ENCODE results near the gene TBC1D21. TPM values are rescaled to one million over a fixed set of nuclear protein-coding genes. Genes with fewer than 3 reads are reported as not detected.

The TBC1D21 gene
- total and polyA plus RNA-seq, 10 of the 15 experiments (the other 5 are each of a cell fraction or from before 2014, with no cell fraction given): not detected

GRCh38 chr15:73884159-73884558 is 10.8 kb downstream of the TBC1D21 start:
- Histone ChIP-seq H3K79me2 (ENCODE audit: control insufficient read depth, insufficient read depth, low read length) (no peaks in the 10 kb centered on the region), H4K20me1 (ENCODE audit: control insufficient read depth, insufficient read depth) (no peaks in the 10 kb centered on the region), H3K27ac (ENCODE audit: control insufficient read depth, insufficient read depth) (no peak overlapping the region), H2AFZ (ENCODE audit: control insufficient read depth, low read depth, low read length) (no peak overlapping the region), H3K36me3 (ENCODE audit: control insufficient read depth in 2 of 2, insufficient read depth in 2 of 2, low read length in 1 of 2) (no peaks in the 10 kb centered on the region), H3K9ac (ENCODE audit: control insufficient read depth, insufficient read depth, low read length) (no peak overlapping the region), H3K4me3 (no peak overlapping the region), H3K9me3 (replicated peaks; ENCODE audit: control insufficient read depth, insufficient read depth, low read length) (no peaks in the 10 kb centered on the region), H3K4me1 (ENCODE audit: control insufficient read depth, insufficient read depth, low read length) (no peaks in the 10 kb centered on the region), H3K27me3 (replicated peaks in 1 of 2; ENCODE audit: control insufficient read depth in 2 of 2, insufficient read depth in 2 of 2, low read length in 1 of 2) (peaks cover 0 to 4% of the 10 kb centered on the region in 2 experiments; a peak in 2 of 4 replicates), H3K4me2 (ENCODE audit: control insufficient read depth, insufficient read depth) (no peak overlapping the region)
- BruUV-seq (replicated peaks): no TSS peak
- ChIA-PET CTCF (no interaction called here), RAD21 (ENCODE audit: unreplicated experiment) (no interaction called here), POLR2A (no interaction called here), SMC1A (ENCODE audit: uncharacterized antibody, unreplicated experiment) (no interaction called here)
- FAIRE-seq (no peak), DNase-seq (ENCODE audit: low read depth, low spot score) (no peak), ATAC-seq (no peak)
- in situ Hi-C loops (cut with MboI): no loop called here
- intact Hi-C loops (cut with micrococcal nuclease; ENCODE audit: unreplicated experiment): no loop called here
- whole genome bisulfite sequencing (ENCODE audit: insufficient coverage, insufficient replicate concordance, low lambda C conversion rate, missing lambda C conversion rate): 40% methylated on average over 3 of the region's 3 CpGs
- no peak for TF ChIP-seq MYB (IDR thresholded peaks at IDR 0.05; ENCODE audit: borderline replicate concordance, low read depth, low read length)
- TF ChIP-seq MYC (IDR thresholded peaks at IDR 0.05; ENCODE audit: insufficient read depth, insufficient read length, insufficient replicate concordance, low read length, severe bottlenecking): no peak
- no peak for TF ChIP-seq ZNF592 (IDR thresholded peaks at IDR 0.05)
- TF ChIP-seq BCL11A (IDR thresholded peaks at IDR 0.05; ENCODE audit: low read depth, low read length): no peak
- TF ChIP-seq RELA (IDR thresholded peaks at IDR 0.05; ENCODE audit: borderline replicate concordance, partially characterized antibody): no peak
- TF ChIP-seq CUX1 (IDR thresholded peaks at IDR 0.05; ENCODE audit: insufficient replicate concordance, low read depth, low read length): no peak
- no peak for TF ChIP-seq NR2C1 (IDR thresholded peaks at IDR 0.05)
- no peak for TF ChIP-seq REST (IDR thresholded peaks at IDR 0.05; ENCODE audit: low read depth, low read length)
- TF ChIP-seq CREB1 (IDR thresholded peaks at IDR 0.05; ENCODE audit: low read depth): no peak
- TF ChIP-seq ZZZ3 (IDR thresholded peaks at IDR 0.05; ENCODE audit: control insufficient read depth, insufficient read length, low read depth): no peak
- TF ChIP-seq DPF2 (IDR thresholded peaks at IDR 0.05): no peak
- TF ChIP-seq CHD2 (IDR thresholded peaks at IDR 0.05; ENCODE audit: borderline replicate concordance, low read depth, low read length): no peak
